WTC11 (cell line): ENCODE results near the gene FRMD8. TPM values are rescaled to one million over a fixed set of nuclear protein-coding genes. Genes with fewer than 3 reads are reported as not detected.

Experiments used
- ATAC-seq: fragments of 200-7000 bp; cut with Tn5 transposase; 2 replicates; pipeline ENCODE4 v1.10.0; 2021; ENCODE audit warnings: mild to moderate bottlenecking, moderate library complexity
- Bru-seq: library from RNA; stranded (reverse); fragments of 400-500 nt; gene quantifications from one replicate; lab custom pipeline; 2021; lab: Mats Ljungman, UMichigan
- CTCF ChIA-PET: fragments of 300-600 bp; sonication (Branson Sonifier 250); formaldehyde crosslinking; loops from one replicate; lab custom pipeline; 2021; ENCODE audit warnings: antibody characterized with exemption; lab: Charles Lee
- POLR2A ChIA-PET: fragments of 350-600 bp; sonication (Branson Sonifier 250); formaldehyde crosslinking; loops from one replicate; lab custom pipeline; 2021; ENCODE audit warnings: antibody characterized with exemption; lab: Charles Lee
- DNase-seq: peaks from one replicate; pipeline ENCODE4 v3.0.0; 2021; ENCODE audit warnings: low spot score
- H3K27ac Mint-ChIP-seq: 2 replicates; pipeline ENCODE4 v1.8.0; 2021; ENCODE audit warnings: mixed read lengths
- H3K27me3 Mint-ChIP-seq: 2 replicates; pipeline ENCODE4 v1.8.0; 2021; ENCODE audit warnings: low read depth, mild to moderate bottlenecking, moderate library complexity, mixed read lengths
- H3K36me3 Mint-ChIP-seq: 2 replicates; pipeline ENCODE4 v1.8.0; 2021; ENCODE audit warnings: mixed read lengths
- H3K4me1 Mint-ChIP-seq: 2 replicates; pipeline ENCODE4 v1.8.0; 2022; ENCODE audit warnings: mixed read lengths
- H3K4me3 Mint-ChIP-seq: 2 replicates; pipeline ENCODE4 v1.8.0; 2021; ENCODE audit warnings: mild to moderate bottlenecking, moderate library complexity, mixed read lengths
- H3K9me3 Mint-ChIP-seq: 2 replicates; pipeline ENCODE4 v1.8.0; 2021; ENCODE audit warnings: mixed read lengths
- ESRRA ChIP-seq: sonication (generic); formaldehyde crosslinking; IDR thresholded peaks from 2 replicates; pipeline ENCODE4 v1.8.1; 2022; ENCODE audit warnings: mild to moderate bottlenecking, missing genetic modification reagents, borderline replicate concordance
- FOXK1 ChIP-seq: sonication (generic); formaldehyde crosslinking; IDR thresholded peaks from 2 replicates; pipeline ENCODE4 v1.8.0; 2022; ENCODE audit warnings: mild to moderate bottlenecking, moderate library complexity, missing genetic modification reagents
- FOXP1 ChIP-seq: sonication (generic); formaldehyde crosslinking; IDR thresholded peaks from 2 replicates; pipeline ENCODE4 v1.8.0; 2022; ENCODE audit warnings: missing genetic modification reagents, mild to moderate bottlenecking, moderate library complexity, borderline replicate concordance
- GABPB1 ChIP-seq: sonication (generic); formaldehyde crosslinking; IDR thresholded peaks from 2 replicates; pipeline ENCODE4 v1.8.1; 2023; ENCODE audit warnings: mild to moderate bottlenecking, missing genetic modification reagents
- NFYB ChIP-seq: sonication (generic); formaldehyde crosslinking; conservative IDR thresholded peaks from 2 replicates; pipeline ENCODE4 v1.8.0; 2022; ENCODE audit warnings: low read depth, missing genetic modification reagents
- RELA ChIP-seq: sonication (generic); formaldehyde crosslinking; IDR thresholded peaks from 2 replicates; pipeline ENCODE4 v1.8.1; 2022; ENCODE audit warnings: missing genetic modification reagents, mild to moderate bottlenecking, borderline replicate concordance
- SP1 ChIP-seq: sonication (generic); formaldehyde crosslinking; conservative IDR thresholded peaks from 2 replicates; pipeline ENCODE4 v1.8.1; 2022; ENCODE audit warnings: missing genetic modification reagents
- ZNF219 ChIP-seq: sonication (generic); formaldehyde crosslinking; IDR thresholded peaks from 2 replicates; pipeline ENCODE4 v1.8.0; 2023; ENCODE audit warnings: missing genetic modification reagents, mild to moderate bottlenecking, borderline replicate concordance
- ZNF263 ChIP-seq: sonication (generic); formaldehyde crosslinking; IDR thresholded peaks from 2 replicates; pipeline ENCODE4 v1.8.1; 2022; ENCODE audit warnings: low read depth, mild to moderate bottlenecking, moderate library complexity, missing genetic modification reagents
- long read RNA-seq, 3 experiments: library from RNA in 1 of 3; library from capped mRNA in 1 of 3; library from polyadenylated mRNA in 1 of 3; unstranded in 2 of 3; stranded (forward) in 1 of 3; transcript quantifications; one replicate each; pipeline ENCODE4 v2.0.0, GENCODE V29; 2021
- total RNA-seq: library from RNA; stranded (reverse); gene quantifications from 3 replicates; pipeline ENCODE4 v1.2.3, GENCODE V29; 2021
- TF ChIP-seq, protein P1 (sequence below): fragments of 250-450 bp; sonication (Bioruptor Pico); conservative IDR thresholded peaks from 2 replicates; pipeline ENCODE4 v1.9.0; 2021; ENCODE audit warnings: mild to moderate bottlenecking
- TF ChIP-seq, protein P2 (sequence below): sonication (generic); formaldehyde crosslinking; IDR thresholded peaks from 2 replicates; pipeline ENCODE4 v1.8.0; 2023; ENCODE audit warnings: missing genetic modification reagents, mild to moderate bottlenecking, borderline replicate concordance
- TF ChIP-seq, protein P3 (sequence below): sonication (generic); formaldehyde crosslinking; IDR thresholded peaks from 2 replicates; pipeline ENCODE4 v1.8.0; 2023; ENCODE audit warnings: missing genetic modification reagents
- TF ChIP-seq, protein P4 (sequence below): sonication (generic); formaldehyde crosslinking; IDR thresholded peaks from 2 replicates; pipeline ENCODE4 v1.8.0; 2022; ENCODE audit warnings: mild to moderate bottlenecking, missing genetic modification reagents
- TF ChIP-seq, protein P5 (sequence below): fragments of 250-450 bp; sonication (Bioruptor Pico); IDR thresholded peaks from 2 replicates; pipeline ENCODE4 v2.1.2; 2022; ENCODE audit warnings: mild to moderate bottlenecking, moderate library complexity
- TF ChIP-seq, protein P6 (sequence below): sonication (generic); formaldehyde crosslinking; IDR thresholded peaks from 2 replicates; pipeline ENCODE4 v1.8.0; 2023; ENCODE audit warnings: mild to moderate bottlenecking, missing genetic modification reagents
- TF ChIP-seq, protein P7 (sequence below): sonication (generic); formaldehyde crosslinking; IDR thresholded peaks from 2 replicates; pipeline ENCODE4 v1.8.1; 2023; ENCODE audit warnings: mild to moderate bottlenecking, missing genetic modification reagents

Gene FRMD8, protein sequence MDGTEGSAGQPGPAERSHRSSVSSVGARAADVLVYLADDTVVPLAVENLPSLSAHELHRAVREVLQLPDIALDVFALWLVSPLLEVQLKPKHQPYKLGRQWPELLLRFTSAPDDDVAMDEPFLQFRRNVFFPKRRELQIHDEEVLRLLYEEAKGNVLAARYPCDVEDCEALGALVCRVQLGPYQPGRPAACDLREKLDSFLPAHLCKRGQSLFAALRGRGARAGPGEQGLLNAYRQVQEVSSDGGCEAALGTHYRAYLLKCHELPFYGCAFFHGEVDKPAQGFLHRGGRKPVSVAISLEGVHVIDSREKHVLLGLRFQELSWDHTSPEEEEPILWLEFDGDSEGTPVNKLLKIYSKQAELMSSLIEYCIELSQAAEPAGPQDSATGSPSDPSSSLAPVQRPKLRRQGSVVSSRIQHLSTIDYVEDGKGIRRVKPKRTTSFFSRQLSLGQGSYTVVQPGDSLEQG
- 21.5 to 23.7 TPM (median 22.9 TPM) in 3 replicates for total RNA-seq
- Bru-seq, nascent RNA, result percentile 50 among the genes with signal in this experiment
- long read RNA-seq, experiment 1, transcript FRMD8-201 (11 exons, 3,723 nt), result major isoform, 41 of 81 reads
- long read RNA-seq, experiment 1, transcript FRMD8-203 (10 exons, 1,818 nt), result minor isoform, 17 of 81 reads
- long read RNA-seq, experiment 1, partial matches to known transcripts, result 16 of 81 reads
- long read RNA-seq, experiment 1, other reads (novel, unspliced or antisense), result 4 of 81 reads
- long read RNA-seq, experiment 2, partial matches to known transcripts, result 8 of 12 reads
- long read RNA-seq, experiment 2, other reads (novel, unspliced or antisense), result 0 of 12 reads
- long read RNA-seq, experiment 3, partial matches to known transcripts, result 0 of 1 reads
- long read RNA-seq, experiment 3, other reads (novel, unspliced or antisense), result 0 of 1 reads

DNA sequence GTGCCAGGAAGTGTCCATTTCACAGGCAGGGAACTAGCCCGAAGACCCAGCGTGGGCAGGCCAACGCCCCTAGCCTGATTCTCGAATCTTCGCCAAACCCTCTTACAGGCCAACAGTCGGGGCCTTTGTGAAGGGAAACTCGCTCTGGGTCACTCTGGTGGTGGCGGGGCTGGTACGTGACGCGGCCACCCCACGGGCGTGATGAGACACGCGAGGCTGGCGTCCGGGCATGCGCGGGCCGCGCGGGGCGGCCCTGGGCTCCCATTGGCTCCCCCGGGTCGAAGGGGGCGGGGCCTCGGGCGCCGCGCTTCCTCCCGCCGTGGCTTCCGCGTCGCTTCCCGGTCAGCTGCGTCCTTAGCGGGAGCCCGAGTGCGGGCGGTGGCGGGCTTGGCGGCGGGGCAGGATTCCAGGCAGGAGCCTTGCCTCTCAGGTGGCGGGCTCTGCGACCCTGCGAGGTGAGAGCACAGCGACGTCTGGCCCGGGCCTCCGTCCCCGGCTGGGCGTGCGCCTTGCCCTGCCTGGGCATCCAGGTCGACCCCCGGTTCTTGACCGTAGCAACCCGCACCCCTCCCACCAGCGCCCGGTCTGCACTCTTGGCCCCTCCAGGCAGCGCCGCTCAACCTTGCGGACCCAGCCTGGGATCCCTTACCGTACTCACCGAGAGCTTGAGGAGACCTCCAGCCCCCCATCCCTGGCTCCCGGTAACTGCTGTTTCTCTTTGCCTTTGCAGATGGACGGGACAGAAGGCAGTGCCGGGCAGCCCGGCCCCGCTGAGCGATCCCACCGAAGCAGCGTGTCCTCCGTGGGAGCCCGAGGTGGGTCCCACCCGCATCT is at the start of gene FRMD8:
TSS of gene FRMD8 (plus strand) at position 331 of the 834 bp plus-strand sequence. CDS start at position 731, 400 bp downstream.
- no peaks in the 10 kb centered on the region for H3K36me3 Mint-ChIP-seq
- DNase-seq, result peak; percentile 78
- H3K27ac Mint-ChIP-seq, result no peak within 1 kb of the TSS
- H3K27me3 Mint-ChIP-seq, result no peaks in the 10 kb centered on the region; the same call in 1 of the 2 replicates
- CTCF ChIA-PET, result interaction anchor here (0.5 to 1.7 kb wide), 3 partner anchors 30 to 56 kb away, joined by 5 to 10 read pairs (median 5); no protein-coding TSS in a partner anchor
- H3K4me1 Mint-ChIP-seq, result peaks cover 39% of the 10 kb centered on the region
- ATAC-seq, result peak; percentile 53
- POLR2A ChIA-PET, result interaction anchor here (1.0 kb wide), 1 partner anchor 36 kb away, joined by 3 read pairs; the partner anchor contains the start of gene NEAT1
- H3K9me3 Mint-ChIP-seq, result no peaks in the 10 kb centered on the region
- peak within 1 kb of the TSS; percentile 77 for H3K4me3 Mint-ChIP-seq
- TF ChIP-seq ZNF219 (CRISPR knock-in tag) (peak; percentile 67; the same call in 1 of the 2 replicates), ZNF263 (no peak), GABPB1 (no peak), ESRRA (no peak), FOXP1 (peak; percentile 31; the same call in 1 of the 2 replicates), RELA (CRISPR knock-in tag) (peak; percentile 15; the same call in 1 of the 2 replicates), SP1 (peak; percentile 49; the same call in 1 of the 2 replicates), FOXK1 (peak; percentile 46; the same call in 1 of the 2 replicates), NFYB (peak; percentile 74)
- TF ChIP-seq, protein P1, sequence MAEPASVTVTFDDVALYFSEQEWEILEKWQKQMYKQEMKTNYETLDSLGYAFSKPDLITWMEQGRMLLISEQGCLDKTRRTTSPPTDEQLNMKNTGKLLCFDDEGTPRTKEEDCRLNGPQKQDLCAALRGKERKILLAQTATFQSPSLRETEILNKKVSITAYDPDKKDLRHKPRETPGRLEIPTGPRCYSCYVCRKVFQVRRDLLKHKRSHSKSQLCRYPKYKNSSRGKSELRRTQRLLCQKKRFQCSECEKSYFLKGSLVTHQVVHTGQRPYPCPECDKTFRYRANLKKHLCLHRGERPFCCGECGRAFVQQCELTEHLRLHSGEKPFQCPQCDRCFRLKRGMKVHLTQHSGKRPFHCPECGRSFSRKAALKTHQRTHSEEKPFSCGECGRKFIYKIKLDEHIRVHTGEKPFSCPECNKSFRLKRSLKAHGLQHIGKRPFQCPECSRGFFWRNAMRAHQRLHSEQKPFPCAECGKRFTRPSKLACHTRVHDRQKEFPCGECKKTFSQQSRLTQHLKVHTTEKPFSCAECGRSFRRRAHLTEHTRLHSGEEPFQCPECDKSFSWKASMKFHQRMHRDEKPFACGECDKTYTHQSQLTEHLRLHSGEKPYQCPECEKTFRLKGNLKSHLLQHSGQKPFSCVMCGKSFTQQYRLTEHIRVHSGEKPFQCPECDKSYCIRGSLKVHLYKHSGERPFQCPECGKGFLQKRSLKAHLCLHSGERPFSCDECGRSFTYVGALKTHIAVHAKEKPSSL (CRISPR knock-in tag), result no peak
- TF ChIP-seq, protein P2, sequence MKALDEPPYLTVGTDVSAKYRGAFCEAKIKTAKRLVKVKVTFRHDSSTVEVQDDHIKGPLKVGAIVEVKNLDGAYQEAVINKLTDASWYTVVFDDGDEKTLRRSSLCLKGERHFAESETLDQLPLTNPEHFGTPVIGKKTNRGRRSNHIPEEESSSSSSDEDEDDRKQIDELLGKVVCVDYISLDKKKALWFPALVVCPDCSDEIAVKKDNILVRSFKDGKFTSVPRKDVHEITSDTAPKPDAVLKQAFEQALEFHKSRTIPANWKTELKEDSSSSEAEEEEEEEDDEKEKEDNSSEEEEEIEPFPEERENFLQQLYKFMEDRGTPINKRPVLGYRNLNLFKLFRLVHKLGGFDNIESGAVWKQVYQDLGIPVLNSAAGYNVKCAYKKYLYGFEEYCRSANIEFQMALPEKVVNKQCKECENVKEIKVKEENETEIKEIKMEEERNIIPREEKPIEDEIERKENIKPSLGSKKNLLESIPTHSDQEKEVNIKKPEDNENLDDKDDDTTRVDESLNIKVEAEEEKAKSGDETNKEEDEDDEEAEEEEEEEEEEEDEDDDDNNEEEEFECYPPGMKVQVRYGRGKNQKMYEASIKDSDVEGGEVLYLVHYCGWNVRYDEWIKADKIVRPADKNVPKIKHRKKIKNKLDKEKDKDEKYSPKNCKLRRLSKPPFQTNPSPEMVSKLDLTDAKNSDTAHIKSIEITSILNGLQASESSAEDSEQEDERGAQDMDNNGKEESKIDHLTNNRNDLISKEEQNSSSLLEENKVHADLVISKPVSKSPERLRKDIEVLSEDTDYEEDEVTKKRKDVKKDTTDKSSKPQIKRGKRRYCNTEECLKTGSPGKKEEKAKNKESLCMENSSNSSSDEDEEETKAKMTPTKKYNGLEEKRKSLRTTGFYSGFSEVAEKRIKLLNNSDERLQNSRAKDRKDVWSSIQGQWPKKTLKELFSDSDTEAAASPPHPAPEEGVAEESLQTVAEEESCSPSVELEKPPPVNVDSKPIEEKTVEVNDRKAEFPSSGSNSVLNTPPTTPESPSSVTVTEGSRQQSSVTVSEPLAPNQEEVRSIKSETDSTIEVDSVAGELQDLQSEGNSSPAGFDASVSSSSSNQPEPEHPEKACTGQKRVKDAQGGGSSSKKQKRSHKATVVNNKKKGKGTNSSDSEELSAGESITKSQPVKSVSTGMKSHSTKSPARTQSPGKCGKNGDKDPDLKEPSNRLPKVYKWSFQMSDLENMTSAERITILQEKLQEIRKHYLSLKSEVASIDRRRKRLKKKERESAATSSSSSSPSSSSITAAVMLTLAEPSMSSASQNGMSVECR (CRISPR knock-in tag), result peak; percentile 57; the same call in 1 of the 2 replicates
- TF ChIP-seq, protein P3, sequence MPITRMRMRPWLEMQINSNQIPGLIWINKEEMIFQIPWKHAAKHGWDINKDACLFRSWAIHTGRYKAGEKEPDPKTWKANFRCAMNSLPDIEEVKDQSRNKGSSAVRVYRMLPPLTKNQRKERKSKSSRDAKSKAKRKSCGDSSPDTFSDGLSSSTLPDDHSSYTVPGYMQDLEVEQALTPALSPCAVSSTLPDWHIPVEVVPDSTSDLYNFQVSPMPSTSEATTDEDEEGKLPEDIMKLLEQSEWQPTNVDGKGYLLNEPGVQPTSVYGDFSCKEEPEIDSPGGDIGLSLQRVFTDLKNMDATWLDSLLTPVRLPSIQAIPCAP (CRISPR knock-in tag), result 0 out of 2 replicates have a peak, but pooled peaks have one; percentile 13
- TF ChIP-seq, protein P4, sequence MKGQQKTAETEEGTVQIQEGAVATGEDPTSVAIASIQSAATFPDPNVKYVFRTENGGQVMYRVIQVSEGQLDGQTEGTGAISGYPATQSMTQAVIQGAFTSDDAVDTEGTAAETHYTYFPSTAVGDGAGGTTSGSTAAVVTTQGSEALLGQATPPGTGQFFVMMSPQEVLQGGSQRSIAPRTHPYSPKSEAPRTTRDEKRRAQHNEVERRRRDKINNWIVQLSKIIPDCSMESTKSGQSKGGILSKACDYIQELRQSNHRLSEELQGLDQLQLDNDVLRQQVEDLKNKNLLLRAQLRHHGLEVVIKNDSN, result peak; percentile 54; the same call in 1 of the 2 replicates
- TF ChIP-seq, protein P5, sequence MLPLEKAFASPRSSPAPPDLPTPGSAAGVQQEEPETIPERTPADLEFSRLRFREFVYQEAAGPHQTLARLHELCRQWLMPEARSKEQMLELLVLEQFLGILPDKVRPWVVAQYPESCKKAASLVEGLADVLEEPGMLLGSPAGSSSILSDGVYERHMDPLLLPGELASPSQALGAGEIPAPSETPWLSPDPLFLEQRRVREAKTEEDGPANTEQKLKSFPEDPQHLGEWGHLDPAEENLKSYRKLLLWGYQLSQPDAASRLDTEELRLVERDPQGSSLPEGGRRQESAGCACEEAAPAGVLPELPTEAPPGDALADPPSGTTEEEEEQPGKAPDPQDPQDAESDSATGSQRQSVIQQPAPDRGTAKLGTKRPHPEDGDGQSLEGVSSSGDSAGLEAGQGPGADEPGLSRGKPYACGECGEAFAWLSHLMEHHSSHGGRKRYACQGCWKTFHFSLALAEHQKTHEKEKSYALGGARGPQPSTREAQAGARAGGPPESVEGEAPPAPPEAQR, result no peak
- TF ChIP-seq, protein P6, sequence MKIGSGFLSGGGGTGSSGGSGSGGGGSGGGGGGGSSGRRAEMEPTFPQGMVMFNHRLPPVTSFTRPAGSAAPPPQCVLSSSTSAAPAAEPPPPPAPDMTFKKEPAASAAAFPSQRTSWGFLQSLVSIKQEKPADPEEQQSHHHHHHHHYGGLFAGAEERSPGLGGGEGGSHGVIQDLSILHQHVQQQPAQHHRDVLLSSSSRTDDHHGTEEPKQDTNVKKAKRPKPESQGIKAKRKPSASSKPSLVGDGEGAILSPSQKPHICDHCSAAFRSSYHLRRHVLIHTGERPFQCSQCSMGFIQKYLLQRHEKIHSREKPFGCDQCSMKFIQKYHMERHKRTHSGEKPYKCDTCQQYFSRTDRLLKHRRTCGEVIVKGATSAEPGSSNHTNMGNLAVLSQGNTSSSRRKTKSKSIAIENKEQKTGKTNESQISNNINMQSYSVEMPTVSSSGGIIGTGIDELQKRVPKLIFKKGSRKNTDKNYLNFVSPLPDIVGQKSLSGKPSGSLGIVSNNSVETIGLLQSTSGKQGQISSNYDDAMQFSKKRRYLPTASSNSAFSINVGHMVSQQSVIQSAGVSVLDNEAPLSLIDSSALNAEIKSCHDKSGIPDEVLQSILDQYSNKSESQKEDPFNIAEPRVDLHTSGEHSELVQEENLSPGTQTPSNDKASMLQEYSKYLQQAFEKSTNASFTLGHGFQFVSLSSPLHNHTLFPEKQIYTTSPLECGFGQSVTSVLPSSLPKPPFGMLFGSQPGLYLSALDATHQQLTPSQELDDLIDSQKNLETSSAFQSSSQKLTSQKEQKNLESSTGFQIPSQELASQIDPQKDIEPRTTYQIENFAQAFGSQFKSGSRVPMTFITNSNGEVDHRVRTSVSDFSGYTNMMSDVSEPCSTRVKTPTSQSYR (CRISPR knock-in tag), result no peak
- TF ChIP-seq, protein P7, sequence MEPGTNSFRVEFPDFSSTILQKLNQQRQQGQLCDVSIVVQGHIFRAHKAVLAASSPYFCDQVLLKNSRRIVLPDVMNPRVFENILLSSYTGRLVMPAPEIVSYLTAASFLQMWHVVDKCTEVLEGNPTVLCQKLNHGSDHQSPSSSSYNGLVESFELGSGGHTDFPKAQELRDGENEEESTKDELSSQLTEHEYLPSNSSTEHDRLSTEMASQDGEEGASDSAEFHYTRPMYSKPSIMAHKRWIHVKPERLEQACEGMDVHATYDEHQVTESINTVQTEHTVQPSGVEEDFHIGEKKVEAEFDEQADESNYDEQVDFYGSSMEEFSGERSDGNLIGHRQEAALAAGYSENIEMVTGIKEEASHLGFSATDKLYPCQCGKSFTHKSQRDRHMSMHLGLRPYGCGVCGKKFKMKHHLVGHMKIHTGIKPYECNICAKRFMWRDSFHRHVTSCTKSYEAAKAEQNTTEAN (CRISPR knock-in tag), result no peak
